HG03159 (cell line): ENCODE data around the gene EML4.
"Not testable (repeated sequence)": the region's sequence is repeated elsewhere in the genome, so short reads cannot be mapped to it uniquely, and the experiment has no call there.

ENCODE experiments used
- ATAC-seq: cut with Tn5 transposase; IDR thresholded peaks from one replicate; pipeline ENCODE4 v1.9.1; 2021; ENCODE audit warnings: mild to moderate bottlenecking, moderate library complexity; ENCODE audit not compliant: unreplicated experiment

Gene EML4

GRCh38 chr2:42329736-42330135 lies 160.6 kb downstream of the EML4 start:
- no peak for ATAC-seq

GRCh38 chr2:42331569-42332284 lies 162.6 kb downstream of the EML4 start:
- no peak for ATAC-seq

- no peak for ATAC-seq
Observed at GRCh38 chr2:42332575-42332974, 163.4 kb downstream of the EML4 start.

GRCh38 chr2:42333579-42333978 lies 164.4 kb downstream of the EML4 start:
- no peak for ATAC-seq

GRCh38 chr2:42334220-42334619 lies 165.1 kb downstream of the EML4 start:
- ATAC-seq, result no peak

GRCh38 chr2:42334865-42335264 lies 165.7 kb downstream of the EML4 start:
- ATAC-seq, result not testable (repeated sequence)

- ATAC-seq, result no peak
Observed at GRCh38 chr2:42335514-42336104, 166.5 kb downstream of the EML4 start.

GRCh38 chr2:42336361-42336965 lies 167.3 kb downstream of the EML4 start:
- ATAC-seq, result no peak

GRCh38 chr2:42337356-42337820 lies 168.2 kb downstream of the EML4 start:
- ATAC-seq, result no peak

GRCh38 chr2:42337846-42338566 lies 168.9 kb downstream of the EML4 start:
- ATAC-seq, result no peak

- ATAC-seq, result no peak
Observed at GRCh38 chr2:42338567-42339190, 169.5 kb downstream of the EML4 start.

- no peak for ATAC-seq
Observed at GRCh38 chr2:42339191-42339912, 170.2 kb downstream of the EML4 start.

GRCh38 chr2:42340045-42340937 lies 171.1 kb downstream of the EML4 start:
- no peak for ATAC-seq

- ATAC-seq, result no peak
Observed at GRCh38 chr2:42340938-42341636, 171.9 kb downstream of the EML4 start.

GRCh38 chr2:42342061-42342794 lies 173.1 kb downstream of the EML4 start:
- ATAC-seq, result no peak

GRCh38 chr2:42342795-42343241 lies 173.7 kb downstream of the EML4 start:
- ATAC-seq, result no peak

GRCh38 chr2:42345986-42346385 lies 176.8 kb downstream of the EML4 start:
- no peak for ATAC-seq

GRCh38 chr2:42346856-42347255 lies 177.7 kb downstream of the EML4 start:
- ATAC-seq, result not testable (repeated sequence)
